Spinal cord (tissue), 10 donors: ENCODE results near the gene FBXO8. TPM values are rescaled to one million over a fixed set of nuclear protein-coding genes. Genes with fewer than 3 reads are reported as not detected.
A peak's percentile ranks its signal among the peaks of the same experiment; 100 is the strongest.

Experiments used
- DNase-seq, 6 donors: peaks; one replicate each; pipeline versions ENCODE4 v3.0.0 to v3.0.0-alpha.2; 2013 to 2015; ENCODE audit warnings: low spot score in 6 of 6, low read depth in 4 of 6
- H3K27ac ChIP-seq: one replicate; pipeline ENCODE4 v1.5.1; 2013; ENCODE audit warnings: low read depth, low read length, control low read depth
- H3K27me3 ChIP-seq: one replicate; pipeline ENCODE4 v1.6.1; 2013; ENCODE audit warnings: low read length; ENCODE audit not compliant: control insufficient read depth, insufficient read depth
- H3K36me3 ChIP-seq: one replicate; pipeline ENCODE4 v1.6.1; 2013; ENCODE audit warnings: low read length; ENCODE audit not compliant: control insufficient read depth, insufficient read depth
- H3K4me1 ChIP-seq: one replicate; pipeline ENCODE4 v1.6.1; 2013; ENCODE audit warnings: low read length; ENCODE audit not compliant: control insufficient read depth, insufficient read depth
- H3K4me3 ChIP-seq: one replicate; pipeline ENCODE4 v1.5.1; 2013; ENCODE audit warnings: low read depth, low read length, control low read depth
- H3K9me3 ChIP-seq: one replicate; pipeline ENCODE4 v1.6.1; 2013; ENCODE audit warnings: low read length; ENCODE audit not compliant: control insufficient read depth, insufficient read depth
- WGBS: methylation state at CpG from one replicate; pipeline ENCODE4 v1.1.5; 2013; ENCODE audit warnings: missing lambda C conversion rate; ENCODE audit not compliant: insufficient coverage; 5-methylcytosine and 5-hydroxymethylcytosine counted together
- long read RNA-seq, 4 donors: transcript quantifications; one replicate each; lab custom pipeline, GENCODE V29; 2026
- polyA plus RNA-seq, 2 donors: library from polyadenylated mRNA; unstranded; fragments of 120-200 nt; gene quantifications; one replicate each; pipeline ENCODE4 v1.2.1, GENCODE V29; 2013; ENCODE audit not compliant: insufficient read length in 2 of 2
- total RNA-seq, 2 donors: library from RNA; depleted of rRNA in 1 of 2; stranded (reverse); fragments of 120-200 nt in 1 of 2; fragments of >200 nt in 1 of 2; gene quantifications; one replicate each; pipeline versions ENCODE4 v1.2.3 to v1.2.4, GENCODE V29; 2013 to 2014
- donor health status: healthy.

The FBXO8 gene, protein sequence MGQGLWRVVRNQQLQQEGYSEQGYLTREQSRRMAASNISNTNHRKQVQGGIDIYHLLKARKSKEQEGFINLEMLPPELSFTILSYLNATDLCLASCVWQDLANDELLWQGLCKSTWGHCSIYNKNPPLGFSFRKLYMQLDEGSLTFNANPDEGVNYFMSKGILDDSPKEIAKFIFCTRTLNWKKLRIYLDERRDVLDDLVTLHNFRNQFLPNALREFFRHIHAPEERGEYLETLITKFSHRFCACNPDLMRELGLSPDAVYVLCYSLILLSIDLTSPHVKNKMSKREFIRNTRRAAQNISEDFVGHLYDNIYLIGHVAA
- total RNA-seq: 10 to 100 TPM; 39.2 to 51.0 TPM
- 10 to 100 TPM; 21.9 to 29.0 TPM for polyA plus RNA-seq
- long read RNA-seq, donor 1, partial matches to known transcripts: 0 of 1 reads
- long read RNA-seq, donor 1, other reads (novel, unspliced or antisense): 0 of 1 reads
- long read RNA-seq, donor 2, partial matches to known transcripts: 0 of 3 reads
- long read RNA-seq, donor 2, other reads (novel, unspliced or antisense): 0 of 3 reads
- long read RNA-seq, donor 3, partial matches to known transcripts: 0 of 2 reads
- long read RNA-seq, donor 3, other reads (novel, unspliced or antisense): 0 of 2 reads
- long read RNA-seq, donor 4, transcript FBXO8-201 (6 exons, 2,577 nt): major isoform, 10 of 11 reads
- long read RNA-seq, donor 4, partial matches to known transcripts: 0 of 11 reads
- long read RNA-seq, donor 4, other reads (novel, unspliced or antisense): 0 of 11 reads

DNA sequence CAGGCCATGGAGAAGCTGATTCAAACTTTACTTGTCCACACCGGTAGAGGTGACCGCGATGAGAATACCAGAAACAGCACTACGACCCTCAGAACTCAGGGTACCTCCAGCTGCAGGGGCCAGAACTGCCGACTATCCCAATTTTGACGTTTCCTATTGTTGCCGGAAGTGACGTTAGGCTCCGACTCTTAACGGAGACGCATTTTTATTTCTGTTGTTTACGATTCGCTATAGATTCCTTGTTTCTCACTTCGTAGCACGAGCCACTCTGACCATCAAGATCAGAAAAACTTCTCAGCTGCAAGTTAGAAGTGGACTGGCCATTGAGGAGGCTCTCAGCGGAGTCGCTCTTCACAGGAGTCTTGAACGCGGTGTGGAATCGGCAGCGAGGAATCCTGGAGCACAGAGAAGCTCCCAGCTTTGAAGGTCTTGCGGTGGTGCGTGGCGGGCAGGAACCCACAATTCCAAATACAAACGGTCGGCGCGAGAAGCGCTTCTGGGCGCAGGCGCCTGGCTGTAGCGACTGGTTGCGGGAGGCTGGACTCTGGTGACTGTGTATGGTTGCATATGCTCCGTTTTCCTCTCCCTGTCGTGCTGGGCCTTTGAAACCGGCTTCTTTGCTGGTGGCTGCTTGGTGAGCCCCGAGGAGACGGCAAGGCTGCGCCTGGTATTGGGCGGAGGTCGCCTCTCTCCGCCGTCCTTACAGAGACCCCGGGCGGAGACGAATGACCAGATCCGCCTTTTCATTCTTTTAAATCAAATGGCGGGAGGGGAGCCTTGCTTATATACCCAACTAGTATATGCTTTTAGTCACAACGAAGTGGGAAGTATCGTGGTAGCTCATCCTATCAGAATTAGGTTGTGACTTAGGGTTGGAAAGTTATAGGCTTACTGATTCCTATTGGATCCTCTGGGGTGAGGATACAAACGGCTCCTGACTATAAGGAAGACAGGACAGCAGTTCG is at the start of gene FBXO8, which contains the start of gene CEP44:
FBXO8 (minus strand) TSS at position 161 of the 965 bp plus-strand sequence. CDS start 20,575 bp downstream, outside the sequence.
CEP44 (plus strand) TSS at position 405 of the 965 bp plus-strand sequence. CDS start 15,211 bp downstream, outside the sequence.
- DNase-seq: peak; percentile 76 to 99 (median 90)
- Histone ChIP-seq H3K4me3 (peak within 1 kb of the TSS; percentile 96), H3K9me3 (peaks cover 2% of the 10 kb centered on the region), H3K36me3 (no peaks in the 10 kb centered on the region), H3K27me3 (no peaks in the 10 kb centered on the region), H3K4me1 (no peaks in the 10 kb centered on the region), H3K27ac (peak within 1 kb of the TSS; percentile 100)
- WGBS: under 1% methylated on average over 44 of the region's 52 CpGs

DNA sequence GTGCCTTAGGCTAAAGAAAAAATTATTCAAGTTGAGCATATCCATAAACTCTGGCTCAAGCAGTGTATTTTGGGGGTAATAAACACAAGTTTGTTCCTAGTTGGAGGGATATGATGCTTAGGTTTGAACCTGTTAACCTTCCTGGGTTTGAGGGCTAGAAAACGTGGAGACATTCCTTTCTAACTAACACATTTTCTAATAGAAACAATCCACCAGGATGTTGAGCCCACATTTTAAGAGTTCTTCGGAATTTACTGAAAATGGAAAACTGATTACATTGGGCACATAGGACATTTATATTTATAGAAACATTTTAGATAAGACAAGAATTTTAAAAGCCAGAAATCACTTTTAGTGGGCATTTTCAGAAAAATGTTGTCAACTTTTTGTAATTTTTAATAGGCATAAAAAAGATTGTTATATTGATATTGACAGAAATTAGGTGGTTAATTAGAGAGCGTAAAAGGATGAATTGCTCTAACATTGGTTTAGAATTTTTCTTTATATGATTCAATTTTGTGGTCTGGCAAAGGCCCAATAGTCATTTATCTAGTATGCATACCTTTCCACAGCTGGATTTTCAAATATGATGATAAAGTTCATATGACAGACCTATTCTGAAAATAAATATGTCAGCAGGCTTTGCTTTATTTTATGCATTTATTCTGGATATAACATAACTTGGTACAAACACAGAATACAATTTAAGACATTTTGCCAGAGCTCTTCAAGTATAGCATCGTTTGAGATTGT is 49.5 kb upstream of the FBXO8 start:
- no CpG with 5 or more reads among the region's 4 CpGs for WGBS
- no peaks in the 10 kb centered on the region for H3K27me3 ChIP-seq
- no peak for DNase-seq

DNA sequence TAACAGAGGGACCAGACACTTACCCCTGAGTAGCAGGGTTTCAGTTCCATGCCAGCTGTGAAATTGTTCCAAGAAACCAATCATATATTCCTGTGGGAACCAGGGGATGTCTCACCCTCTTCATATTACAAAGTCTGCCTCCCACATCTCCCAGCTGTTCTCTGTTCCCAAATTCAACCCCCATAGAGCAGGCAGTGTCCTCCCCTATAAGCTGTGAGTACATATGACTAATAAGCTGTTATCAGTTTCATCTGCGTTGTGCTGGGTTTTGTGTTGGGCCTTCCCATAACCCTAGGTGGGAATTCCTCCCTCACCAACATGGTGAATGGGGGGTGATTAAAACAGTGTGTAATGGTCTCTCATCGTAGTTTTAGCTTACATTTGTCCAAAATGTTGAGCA is 41.3 kb upstream of the FBXO8 start:
- DNase-seq: no peak
- no peaks in the 10 kb centered on the region for H3K36me3 ChIP-seq
- WGBS: no CpG with 5 or more reads among the region's 2 CpGs
- no peaks in the 10 kb centered on the region for H3K9me3 ChIP-seq
- H3K4me3 ChIP-seq: no peak overlapping the region
- H3K27me3 ChIP-seq: no peaks in the 10 kb centered on the region
- H3K4me1 ChIP-seq: no peaks in the 10 kb centered on the region
- H3K27ac ChIP-seq: no peak overlapping the region

More for the DNA sequence above, 49.5 kb upstream of the FBXO8 start:
- H3K4me1 ChIP-seq: no peaks in the 10 kb centered on the region
- H3K4me3 ChIP-seq: no peak overlapping the region
- H3K36me3 ChIP-seq: no peaks in the 10 kb centered on the region
- no peak overlapping the region for H3K27ac ChIP-seq
- no peaks in the 10 kb centered on the region for H3K9me3 ChIP-seq

DNA sequence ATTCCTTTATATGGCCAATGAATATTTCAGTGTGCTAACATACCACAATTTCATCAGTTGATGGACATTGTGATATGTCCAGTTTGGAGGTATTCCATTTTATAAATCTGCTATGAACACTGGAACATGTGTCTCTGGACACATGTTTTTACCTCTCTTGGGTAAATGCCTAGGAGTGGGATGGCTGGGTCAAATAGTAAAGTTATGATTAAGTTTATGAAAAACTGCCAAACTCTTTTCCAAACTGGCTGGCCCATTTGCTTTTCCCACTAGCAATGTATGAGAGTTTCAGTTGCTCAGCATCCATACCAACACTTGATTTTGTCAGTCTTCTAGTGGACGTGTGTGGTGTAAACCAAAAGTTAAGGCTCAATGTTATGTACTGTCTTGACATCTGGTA is 40.8 kb upstream of the FBXO8 start:
- no CpG with 5 or more reads among the region's 1 CpG for WGBS
- Histone ChIP-seq H3K4me1 (no peaks in the 10 kb centered on the region), H3K27ac (no peak overlapping the region), H3K4me3 (no peak overlapping the region), H3K9me3 (no peaks in the 10 kb centered on the region), H3K27me3 (no peaks in the 10 kb centered on the region), H3K36me3 (no peaks in the 10 kb centered on the region)
- DNase-seq: no peak

DNA sequence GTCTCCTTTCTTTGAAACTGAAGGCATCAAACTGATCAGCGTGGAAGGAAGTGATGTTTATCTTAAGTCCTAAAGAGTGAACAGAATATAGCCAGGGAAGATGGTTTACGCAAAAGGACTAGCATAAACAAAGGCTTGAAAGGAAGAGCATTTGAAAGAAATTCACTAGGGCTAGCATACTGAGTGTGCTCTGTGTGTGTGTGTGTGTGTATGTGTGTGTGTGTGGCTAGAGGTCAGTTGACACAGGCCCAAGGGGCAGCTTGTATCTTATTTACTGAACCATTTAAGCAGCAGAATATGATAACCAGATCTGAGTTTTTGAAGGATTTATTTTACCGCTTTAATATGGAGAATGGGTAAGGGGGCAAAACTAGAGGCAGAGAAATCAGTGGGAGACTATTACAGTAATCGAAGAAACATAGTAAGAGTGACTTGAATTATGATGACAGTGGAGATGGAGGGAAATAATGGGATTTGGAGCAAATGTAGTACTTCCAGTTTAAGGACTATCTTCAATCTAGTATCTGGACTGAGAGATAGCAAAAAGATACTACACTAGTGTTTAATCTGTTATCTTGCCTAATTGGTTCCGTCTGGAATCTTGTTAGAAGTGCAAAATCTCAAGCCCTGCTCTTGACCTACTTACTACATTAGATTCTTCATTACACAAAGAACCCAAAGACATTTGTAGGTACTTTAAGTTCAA is 37.2 kb upstream of the FBXO8 start:
- Histone ChIP-seq H3K27me3 (no peaks in the 10 kb centered on the region), H3K4me3 (no peak overlapping the region), H3K4me1 (no peaks in the 10 kb centered on the region), H3K9me3 (no peaks in the 10 kb centered on the region), H3K27ac (no peak overlapping the region), H3K36me3 (no peaks in the 10 kb centered on the region)
- WGBS: 80% methylated on average over 4 of the region's 5 CpGs
- DNase-seq: no peak

DNA sequence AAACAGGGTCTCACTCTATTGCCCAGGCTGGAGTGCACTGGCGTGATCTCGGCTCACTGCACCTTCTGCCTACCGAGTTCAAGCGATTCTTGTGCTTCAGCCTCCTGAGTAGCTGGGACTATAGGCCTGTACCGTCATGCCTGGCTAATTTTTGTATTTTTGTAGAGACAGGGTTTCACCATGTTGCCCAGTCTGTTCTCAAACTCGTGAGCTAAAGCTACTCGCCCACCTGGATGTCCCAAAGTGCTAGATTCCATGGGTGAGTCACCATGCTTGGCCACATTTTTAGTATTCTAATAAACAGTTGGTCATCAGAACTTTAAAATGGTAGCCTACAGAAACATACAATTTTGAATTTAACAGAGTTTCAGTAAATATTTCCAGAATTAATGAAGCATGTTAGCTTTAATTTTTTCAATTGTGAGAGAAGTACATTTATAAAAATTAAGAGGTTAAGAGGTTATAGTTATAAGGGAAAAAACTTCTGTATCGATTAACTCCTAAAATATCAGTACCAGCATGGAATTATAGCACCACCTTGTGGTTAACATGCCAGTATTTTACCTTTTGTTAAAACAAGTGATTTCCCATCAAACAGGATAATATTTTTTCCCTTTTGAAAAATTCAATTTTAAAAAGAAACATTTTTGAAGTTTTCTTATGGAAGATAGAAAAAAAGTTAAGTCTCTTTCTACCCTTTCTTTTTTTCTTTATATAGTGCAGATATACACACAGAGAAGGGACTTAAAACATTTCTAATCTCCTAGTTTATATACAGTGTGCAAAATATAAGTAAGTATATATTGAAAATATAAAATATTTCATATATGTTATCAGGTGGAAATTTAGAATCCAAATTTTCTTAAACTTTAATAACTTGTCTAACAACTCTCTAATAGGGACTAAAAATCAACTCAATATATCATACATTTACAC is 35.6 kb upstream of the FBXO8 start:
- 83% methylated on average over 7 of the region's 8 CpGs for WGBS
- H3K27ac ChIP-seq: no peak overlapping the region
- DNase-seq: peak; percentile 3 to 83 (median 27)

DNA sequence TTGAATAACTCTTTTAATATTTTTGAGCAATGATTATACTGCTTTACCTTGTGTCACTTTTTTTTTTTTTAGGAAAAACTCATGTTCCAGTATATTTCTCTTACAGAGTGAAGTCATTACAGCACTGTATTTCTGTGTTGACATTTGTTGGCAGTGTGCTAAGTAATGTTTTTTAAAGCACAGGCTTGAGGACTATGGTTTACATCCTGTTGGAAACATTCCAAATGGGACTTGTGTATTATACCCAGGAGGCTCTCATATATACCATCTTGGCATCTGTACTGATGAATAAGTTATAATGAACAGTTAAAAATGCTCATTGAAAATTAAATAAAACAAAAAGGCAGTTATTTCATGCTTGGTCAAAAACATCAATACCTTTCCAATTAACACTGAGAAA is 34.1 kb upstream of the FBXO8 start:
- Histone ChIP-seq H3K4me1 (no peaks in the 10 kb centered on the region), H3K4me3 (no peak overlapping the region), H3K27me3 (no peaks in the 10 kb centered on the region), H3K36me3 (no peaks in the 10 kb centered on the region), H3K9me3 (no peaks in the 10 kb centered on the region), H3K27ac (no peak overlapping the region)
- DNase-seq: peak in 1 of 6 donors; percentile 13

More for the DNA sequence above, 35.6 kb upstream of the FBXO8 start:
- H3K4me1 ChIP-seq: no peaks in the 10 kb centered on the region
- no peaks in the 10 kb centered on the region for H3K27me3 ChIP-seq
- no peaks in the 10 kb centered on the region for H3K9me3 ChIP-seq
- no peak overlapping the region for H3K4me3 ChIP-seq
- no peaks in the 10 kb centered on the region for H3K36me3 ChIP-seq

DNA sequence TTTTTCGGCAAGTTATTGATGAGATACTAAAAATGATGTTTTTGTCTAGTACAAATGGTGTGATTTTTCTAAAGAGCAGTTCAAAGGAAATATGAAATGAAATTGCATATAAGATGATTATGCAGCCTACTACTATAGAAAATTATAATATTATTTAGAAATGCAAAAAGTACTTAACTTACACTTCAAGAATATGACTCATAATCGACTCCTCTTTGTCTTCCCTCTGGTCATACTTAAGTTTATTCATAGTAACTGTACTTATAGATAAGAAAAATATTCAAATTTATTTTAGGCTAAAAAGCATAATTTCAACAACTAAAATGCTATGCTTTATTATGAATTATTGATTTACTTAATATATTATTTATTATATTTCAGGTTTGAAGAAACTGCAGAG is 33.5 kb upstream of the FBXO8 start:
- no CpG with 5 or more reads among the region's 2 CpGs for WGBS
- H3K36me3 ChIP-seq: no peaks in the 10 kb centered on the region
- no peaks in the 10 kb centered on the region for H3K27me3 ChIP-seq
- no peak overlapping the region for H3K4me3 ChIP-seq
- no peaks in the 10 kb centered on the region for H3K4me1 ChIP-seq
- H3K9me3 ChIP-seq: no peaks in the 10 kb centered on the region
- no peak overlapping the region for H3K27ac ChIP-seq
- no peak for DNase-seq
